GM21390 (cell line): Measurements from ENCODE around the gene PERM1.
"Not testable (repeated sequence)": the region's sequence is repeated elsewhere in the genome, so short reads cannot be mapped to it uniquely, and the experiment has no call there.

Source experiments
- ATAC-seq: cut with Tn5 transposase; IDR thresholded peaks from one replicate; pipeline ENCODE4 v1.9.1; 2021; ENCODE audit not compliant: unreplicated experiment

Gene PERM1

GRCh38 chr1:997993-998744 lies 16.3 kb upstream of the PERM1 start:
- ATAC-seq = no peak

- no peak for ATAC-seq
Observed at GRCh38 chr1:997713-997992, 15.8 kb upstream of the PERM1 start.

- no peak for ATAC-seq
Observed at GRCh38 chr1:996851-997712, 15.2 kb upstream of the PERM1 start.

GRCh38 chr1:995665-996633 lies 14.1 kb upstream of the PERM1 start:
- ATAC-seq = no peak

- ATAC-seq = not testable (repeated sequence)
Observed at GRCh38 chr1:994546-994945, 12.7 kb upstream of the PERM1 start.

GRCh38 chr1:993379-993995 lies 11.6 kb upstream of the PERM1 start:
- ATAC-seq = no peak

GRCh38 chr1:992362-992761 lies 10.5 kb upstream of the PERM1 start:
- no peak for ATAC-seq

GRCh38 chr1:991895-992294 lies 10.0 kb upstream of the PERM1 start:
- no peak for ATAC-seq

- not testable (repeated sequence) for ATAC-seq
Observed at GRCh38 chr1:991275-991674, 9.4 kb upstream of the PERM1 start.

- not testable (repeated sequence) for ATAC-seq
Observed at GRCh38 chr1:988061-988460, 6.2 kb upstream of the PERM1 start.

- no peak for ATAC-seq
Observed at GRCh38 chr1:985126-985525, 3.2 kb upstream of the PERM1 start.

GRCh38 chr1:984476-984814 lies 2.6 kb upstream of the PERM1 start:
- no peak for ATAC-seq

- ATAC-seq = no peak
Observed at GRCh38 chr1:983798-984475, 2.0 kb upstream of the PERM1 start.

GRCh38 chr1:982765-983436 lies 1.0 kb upstream of the PERM1 start:
- ATAC-seq = no peak

- no peak for ATAC-seq
Observed at GRCh38 chr1:981491-981954, 370 bp downstream of the PERM1 start.

GRCh38 chr1:980602-981395 lies 1.1 kb downstream of the PERM1 start:
- no peak for ATAC-seq

- no peak for ATAC-seq
Observed at GRCh38 chr1:980137-980571, 1.7 kb downstream of the PERM1 start.

GRCh38 chr1:979744-980072 lies 2.2 kb downstream of the PERM1 start:
- ATAC-seq = no peak
